Raji (cell line): ENCODE data around the gene SLAMF7.

Experiments used
- POLR2A ChIP-seq: IDR thresholded peaks from 2 replicates; pipeline ENCODE4 v1.6.1; 2011; ENCODE audit warnings: low read depth, low read length, control low read depth; ENCODE audit not compliant: insufficient read depth

SLAMF7 gene

DNA sequence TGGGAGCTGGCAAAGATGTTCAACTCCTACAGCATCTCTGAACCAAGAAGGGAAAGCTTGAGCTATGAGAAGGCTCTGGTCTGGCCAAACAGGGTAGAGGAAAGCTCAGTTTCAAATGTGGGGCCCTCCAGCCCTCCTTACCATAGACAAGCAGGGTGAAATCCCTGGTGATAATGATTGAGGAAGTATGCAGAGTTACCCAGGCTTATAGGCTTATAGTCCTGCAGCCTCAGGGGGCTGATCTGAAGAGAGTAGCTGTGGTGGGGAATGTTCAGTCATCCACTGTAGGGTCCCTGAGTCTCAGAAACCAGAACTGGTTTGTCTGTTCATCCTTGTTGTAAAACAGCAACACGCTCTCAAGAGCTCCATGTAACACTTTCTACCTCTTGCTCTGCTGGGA lies 37.1 kb downstream of the SLAMF7 start:
- TF ChIP-seq POLR2A, result no peak

DNA sequence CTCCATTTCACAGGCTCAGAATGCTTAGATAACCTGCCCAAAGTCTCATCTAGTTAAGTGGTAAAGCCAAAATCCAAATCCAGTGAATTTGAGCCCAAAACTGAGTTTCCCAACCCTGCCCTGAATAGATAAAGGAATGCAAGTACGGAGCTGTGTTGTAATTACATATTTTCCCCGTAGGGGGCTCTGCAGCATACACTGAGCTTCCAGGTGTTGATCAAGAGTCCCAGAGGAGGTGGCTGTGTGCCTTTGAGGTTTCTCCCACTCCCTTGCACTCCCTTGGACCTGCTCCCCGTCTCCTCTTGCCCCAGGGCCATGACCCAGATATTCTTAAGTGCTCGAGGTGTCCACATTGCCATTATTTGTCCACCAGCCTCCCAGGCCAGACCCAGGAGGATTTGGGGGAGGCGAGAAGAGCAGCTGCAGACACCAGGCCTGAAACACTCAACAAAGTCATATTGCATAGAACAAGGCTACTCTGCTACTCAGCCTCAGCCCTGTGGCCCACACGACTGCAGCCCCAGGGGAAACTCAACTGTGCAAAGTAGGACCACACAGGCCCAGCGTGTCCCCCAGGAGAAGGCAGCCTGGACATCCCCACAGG lies 38.5 kb downstream of the SLAMF7 start:
- no peak for TF ChIP-seq POLR2A

DNA sequence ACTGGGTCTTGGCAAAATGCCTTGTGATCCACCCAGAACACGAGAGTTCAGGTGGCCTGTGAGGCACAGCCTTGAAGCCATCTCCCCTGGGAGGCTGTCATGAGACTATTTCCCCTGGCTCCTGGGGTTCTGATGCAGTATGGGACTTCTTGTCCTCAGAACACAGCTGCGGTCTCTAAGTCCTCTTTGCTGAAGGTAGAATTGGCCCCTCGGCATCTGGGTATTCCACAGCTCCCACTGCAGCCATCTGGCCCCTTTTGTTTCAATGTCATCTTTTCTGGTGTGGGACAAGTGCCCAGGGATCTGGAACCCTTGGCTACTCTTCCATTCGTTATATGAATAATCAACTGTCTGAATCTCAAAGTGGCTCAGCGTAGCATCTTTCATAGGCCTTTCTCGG lies 39.9 kb downstream of the SLAMF7 start:
- TF ChIP-seq POLR2A, result no peak

DNA sequence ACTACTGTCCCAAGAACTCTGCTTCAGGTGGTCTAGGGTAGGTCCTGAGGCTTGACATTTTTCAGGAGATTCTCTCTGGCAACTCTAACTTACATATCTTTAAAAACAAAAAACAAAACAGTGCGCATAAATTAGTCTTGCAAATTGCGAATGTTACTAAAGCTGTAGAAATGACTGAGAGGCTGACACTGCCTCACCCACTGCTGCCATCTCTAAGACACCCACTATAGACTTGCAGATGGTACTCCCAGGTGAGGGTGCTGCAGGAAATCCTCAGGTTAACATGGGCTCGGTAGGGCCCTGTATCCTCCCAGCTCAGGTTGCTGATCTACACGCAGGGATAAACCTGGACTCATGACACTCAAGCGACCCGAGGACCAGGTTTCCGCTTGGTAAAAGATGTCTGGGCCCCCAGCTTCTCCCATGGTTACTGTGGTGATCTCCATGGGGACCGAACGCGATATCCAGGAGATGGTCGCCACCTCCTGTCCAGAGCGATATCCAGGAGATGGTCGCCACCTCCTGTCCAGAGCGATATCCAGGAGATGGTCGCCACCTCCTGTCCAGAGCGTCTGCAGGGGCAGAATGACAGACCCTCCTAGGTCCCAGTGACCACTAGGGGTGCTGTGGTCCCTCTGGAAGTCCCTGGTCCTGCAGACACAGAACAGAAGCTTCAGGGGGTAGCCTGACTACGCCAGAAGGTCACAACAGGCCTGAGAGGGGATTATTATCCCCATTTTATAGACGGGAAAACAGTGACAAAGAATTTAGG lies 40.8 kb downstream of the SLAMF7 start:
- no peak for TF ChIP-seq POLR2A

DNA sequence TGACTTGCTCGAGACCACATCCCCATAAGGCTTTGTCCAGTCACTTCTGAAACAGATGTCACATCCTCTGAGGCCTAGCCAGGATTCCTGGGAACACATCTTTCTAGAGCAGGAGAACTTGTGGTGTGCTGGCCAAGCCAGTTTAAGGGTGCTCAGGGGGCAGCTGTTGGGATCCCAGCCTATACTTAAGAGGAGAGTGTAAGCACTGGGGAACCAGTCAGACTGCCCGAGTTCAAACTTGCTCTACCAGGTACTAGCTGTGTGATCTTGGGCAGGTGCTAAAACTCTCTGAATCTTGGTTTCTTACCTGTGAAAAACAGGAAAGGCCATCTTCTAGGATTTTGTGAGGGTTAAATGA lies 41.3 kb downstream of the SLAMF7 start:
- TF ChIP-seq POLR2A, result no peak

DNA sequence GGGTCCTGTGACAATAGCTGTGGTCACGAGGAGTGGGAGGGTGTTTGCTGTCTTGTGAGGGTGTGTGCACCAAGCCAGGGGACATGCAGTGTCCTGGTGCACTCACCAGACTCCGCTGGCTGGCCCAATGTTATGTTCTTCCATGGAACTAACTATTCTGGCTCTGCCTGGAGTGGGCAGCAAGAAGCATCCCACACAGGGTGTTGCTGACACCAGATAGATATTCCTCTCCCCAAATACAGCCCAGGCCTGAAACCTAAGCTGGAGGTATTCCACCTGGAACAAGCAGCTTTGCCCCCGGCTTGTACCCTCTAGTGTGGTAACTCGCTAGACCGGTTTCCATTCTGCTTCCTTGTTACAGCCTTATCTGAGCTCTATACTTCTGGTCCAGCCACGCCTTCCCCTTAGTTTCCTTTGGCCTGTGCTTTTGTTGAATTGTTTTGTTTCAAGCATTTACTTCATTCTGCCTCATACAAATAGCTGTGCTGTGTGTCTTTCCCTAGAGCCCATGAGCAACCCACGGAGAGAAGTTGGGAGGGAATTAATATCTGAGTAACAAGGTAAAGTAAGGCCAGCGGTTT lies 42.2 kb downstream of the SLAMF7 start:
- no peak for TF ChIP-seq POLR2A

DNA sequence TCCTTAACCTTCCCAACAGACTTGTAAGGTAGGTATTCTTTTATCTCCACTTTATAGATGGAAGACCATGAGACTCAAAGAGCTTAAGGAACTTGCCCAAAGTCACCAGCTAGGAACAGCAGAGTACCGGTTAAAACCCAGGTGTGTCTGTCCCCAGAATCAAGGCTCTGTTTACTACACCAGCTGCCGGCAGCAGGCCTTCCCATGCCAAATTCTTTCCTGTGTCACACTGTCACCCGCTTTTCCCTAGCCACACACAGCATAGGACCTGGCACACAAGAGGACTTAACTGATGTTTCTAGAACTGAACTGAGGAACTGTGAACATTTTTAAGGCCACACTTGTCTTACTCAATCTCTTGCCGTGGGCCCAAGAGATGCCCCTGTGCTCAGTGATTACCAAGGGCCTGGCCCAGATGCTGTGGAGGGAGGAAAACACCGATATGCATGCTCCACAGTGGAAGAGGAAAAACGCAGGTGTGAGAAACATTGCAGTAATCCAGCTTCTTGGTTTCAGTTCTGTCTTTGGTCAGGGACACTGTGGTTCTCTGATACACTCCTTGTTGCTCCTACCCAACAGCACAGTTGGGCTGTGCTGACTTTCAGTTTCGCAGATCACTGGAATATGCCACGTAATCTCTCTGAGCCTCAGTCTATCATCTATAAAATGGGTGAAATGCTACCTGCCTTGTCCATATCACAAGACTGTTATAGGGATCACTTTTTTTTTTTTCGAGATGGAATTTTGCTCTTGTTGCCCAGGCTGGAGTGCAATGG lies 43.1 kb downstream of the SLAMF7 start:
- no peak for TF ChIP-seq POLR2A

DNA sequence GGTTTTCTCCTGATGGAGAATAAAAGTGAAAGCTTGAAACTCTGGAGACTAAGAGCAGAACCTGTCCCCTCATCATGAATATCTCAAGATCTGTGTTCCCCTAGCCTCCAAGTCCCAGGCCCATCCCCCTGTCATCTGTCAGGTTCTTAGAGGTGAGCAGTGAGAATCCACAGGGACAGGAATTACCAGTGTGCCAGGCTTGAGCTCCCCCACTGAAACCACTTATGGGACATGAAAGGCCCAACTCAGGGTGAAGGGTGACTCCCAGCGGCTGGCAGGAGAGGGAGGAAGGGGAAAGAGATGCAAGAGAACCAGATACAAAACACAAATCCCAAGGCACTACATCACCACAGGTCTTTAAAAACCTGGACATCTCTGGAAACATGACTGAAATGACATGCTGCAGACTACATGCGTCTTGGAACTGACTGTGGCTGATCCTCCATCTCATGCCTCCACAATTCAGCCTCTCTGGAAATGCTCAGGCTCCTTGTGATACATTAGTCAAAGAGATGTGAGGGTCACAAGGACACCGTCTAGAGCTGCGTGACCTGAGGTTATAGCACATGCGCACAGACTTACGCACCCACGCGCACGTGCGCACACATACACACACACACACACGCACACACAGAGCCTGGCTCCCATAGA lies 50.1 kb downstream of the SLAMF7 start:
- no peak for TF ChIP-seq POLR2A

DNA sequence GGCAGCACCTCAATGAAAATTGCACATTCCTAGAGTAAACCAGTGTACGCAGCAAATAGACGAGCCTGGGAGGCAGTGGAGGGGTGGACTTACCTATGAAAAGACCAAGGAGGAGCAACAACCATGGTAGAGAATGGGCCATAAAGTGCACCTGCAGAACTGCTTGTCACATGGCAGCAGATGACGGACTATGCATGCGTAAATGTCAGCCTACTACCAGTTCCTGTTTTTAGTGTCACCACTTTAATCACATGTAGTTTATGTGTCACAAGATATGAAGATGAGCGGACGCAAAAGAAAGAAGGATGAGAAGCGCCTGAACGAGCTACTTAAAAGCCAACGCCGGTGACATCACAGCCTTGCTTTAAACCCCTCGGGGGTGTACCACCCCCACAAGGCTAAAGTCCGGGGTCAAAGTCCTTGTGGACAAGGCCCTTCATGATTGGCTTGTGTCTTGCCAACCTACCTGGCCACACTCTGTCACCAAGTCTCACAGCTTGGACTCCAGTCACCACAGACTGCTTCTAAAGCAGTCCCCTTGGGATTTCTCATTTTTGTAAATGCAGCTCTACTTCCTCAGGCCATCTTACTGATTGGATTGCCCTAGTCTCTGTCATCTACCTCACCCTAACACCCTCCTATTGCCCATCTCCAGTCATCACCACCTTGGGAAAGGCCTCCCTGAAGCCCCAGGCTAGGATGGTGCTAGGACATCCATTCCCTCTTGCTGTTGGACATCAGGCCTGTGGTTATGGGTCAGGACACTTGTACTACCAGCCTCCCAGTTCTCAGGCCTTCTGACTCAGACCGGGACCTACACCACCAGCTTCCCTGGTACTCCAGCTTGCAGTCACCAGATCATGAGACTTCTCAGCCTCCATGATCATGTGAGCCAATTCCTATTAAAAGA lies 50.9 kb downstream of the SLAMF7 start:
- TF ChIP-seq POLR2A, result peak; percentile 17; the same call in 1 of the 2 replicates

DNA sequence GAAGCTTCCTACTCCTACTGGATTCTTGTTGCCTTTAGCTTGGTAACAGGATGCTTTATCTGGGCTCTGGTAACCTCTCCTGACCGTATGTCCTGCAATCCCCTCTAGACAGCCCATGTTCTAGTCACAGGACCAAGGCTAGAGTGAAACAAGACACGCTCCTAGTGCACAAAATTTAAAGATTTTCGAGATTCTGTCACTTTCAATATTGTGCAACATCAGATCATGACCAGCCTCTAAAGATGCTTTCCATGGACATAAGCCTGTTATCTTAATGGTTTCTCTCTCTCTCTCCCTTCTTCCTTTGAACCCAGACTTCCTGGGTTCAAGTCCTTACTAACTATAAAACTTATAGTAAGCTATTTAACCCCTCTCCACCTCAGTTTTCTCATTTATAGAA lies 55.3 kb downstream of the SLAMF7 start:
- TF ChIP-seq POLR2A, result no peak

DNA sequence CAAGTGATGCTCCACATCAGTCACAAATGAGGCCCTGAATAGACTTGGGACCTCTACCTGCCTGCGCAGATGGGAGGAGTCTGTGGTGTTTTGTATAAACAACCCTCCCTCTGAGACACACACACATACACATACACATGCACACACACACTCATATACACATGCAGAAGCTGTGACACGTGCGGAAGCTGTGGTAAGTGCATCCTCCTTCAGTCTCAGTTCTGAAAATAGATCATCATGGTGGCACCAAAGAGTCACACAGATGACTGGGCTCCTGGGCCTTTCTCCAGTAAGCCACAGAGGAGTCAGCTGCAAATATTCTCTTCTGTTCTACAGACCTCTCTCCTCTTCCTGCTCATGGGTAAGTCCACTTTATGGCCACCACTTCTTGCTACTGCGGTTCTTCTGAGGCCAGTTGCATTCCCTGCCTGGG lies 56.9 kb downstream of the SLAMF7 start, which contains the start of gene LY9:
TSS of gene LY9 (plus strand) at position 224 of the 433 bp plus-strand sequence. CDS start at position 238, 14 bp downstream.
- no peak for TF ChIP-seq POLR2A

DNA sequence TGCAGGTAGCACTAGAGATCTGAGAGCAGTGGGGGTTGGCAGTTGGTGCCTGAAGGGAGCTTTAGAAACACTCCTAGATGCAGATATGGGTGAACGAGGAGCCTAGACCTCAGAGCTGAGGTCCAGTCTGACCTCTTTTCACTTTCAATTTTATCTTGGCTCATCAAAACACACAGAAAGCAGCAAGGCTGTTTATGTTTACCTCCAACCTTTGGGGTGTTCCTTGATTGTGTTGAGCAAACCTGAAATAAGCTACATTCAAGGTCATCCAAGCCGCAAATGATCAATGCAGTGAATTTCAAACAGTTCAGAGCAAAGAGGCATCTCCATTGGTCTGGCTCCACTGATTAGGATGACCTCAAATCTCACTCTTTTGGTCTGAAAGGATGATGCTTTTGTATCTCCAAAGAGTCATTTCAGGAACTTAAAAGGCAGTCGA lies 58.2 kb downstream of the SLAMF7 start:
- TF ChIP-seq POLR2A, result no peak

DNA sequence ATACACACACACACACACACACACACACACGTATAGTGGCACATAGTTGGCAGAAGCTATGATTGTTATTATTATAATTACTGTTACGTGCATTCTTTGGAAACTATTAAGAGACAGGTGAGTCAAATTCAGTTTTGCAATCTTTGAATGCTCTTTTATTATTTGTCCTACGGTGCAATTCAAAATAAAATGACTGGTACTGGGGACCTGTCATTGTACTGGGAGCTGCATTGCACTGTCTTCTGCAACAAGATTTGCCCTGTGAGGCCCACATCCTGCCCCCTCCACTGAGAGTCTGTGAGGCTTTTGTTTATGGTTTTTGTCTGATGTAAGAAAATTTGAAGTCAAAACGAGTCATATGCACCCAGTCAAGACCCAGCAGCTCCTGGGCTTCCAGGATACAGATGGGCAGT lies 58.8 kb downstream of the SLAMF7 start:
- TF ChIP-seq POLR2A, result no peak

DNA sequence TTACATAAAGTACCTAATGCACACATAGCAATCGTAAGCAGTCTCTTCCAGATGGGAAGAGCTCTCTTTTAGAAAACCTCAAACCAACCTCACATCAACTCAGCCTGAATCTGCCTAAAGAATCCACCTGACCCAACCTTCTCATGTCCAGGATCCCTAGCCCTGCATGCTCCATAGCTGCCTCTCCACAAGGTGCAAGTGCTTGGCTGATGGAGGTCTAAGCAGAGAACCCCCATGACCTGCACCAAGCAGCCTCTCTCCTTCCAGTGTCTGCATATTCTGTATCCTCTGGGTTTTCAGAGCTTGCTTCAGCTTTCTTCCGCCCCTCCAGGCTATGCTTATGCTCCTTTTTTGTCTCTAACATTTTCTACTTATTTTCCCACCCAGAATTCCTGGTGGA lies 59.4 kb downstream of the SLAMF7 start:
- no peak for TF ChIP-seq POLR2A
